Measurements from ENCODE around the gene SENP6.

GRCh38 chr6:75657327-75657726 lies 55.6 kb downstream of the SENP6 start:
- TF ChIP-seq MXI1 (conservative IDR thresholded peaks at IDR 0.05; ENCODE audit: poor library complexity, severe bottlenecking) (no peak), EP300 (conservative IDR thresholded peaks at IDR 0.05; ENCODE audit: poor library complexity, severe bottlenecking) (no peak), CTCF (IDR thresholded peaks at IDR 0.05; ENCODE audit: poor library complexity, severe bottlenecking) (no peak), TAF1 (IDR thresholded peaks at IDR 0.05; ENCODE audit: low read depth) (no peak)

Data from neural cell (in vitro differentiated cells).